GM12892 (cell line): ENCODE results near the gene RXRA.

Experiments used
- POLR2A ChIP-seq: IDR thresholded peaks from 2 replicates; pipeline ENCODE4 v1.6.1; 2011; ENCODE audit warnings: low read depth, low read length, control low read depth
- POLR2AphosphoS5 ChIP-seq: IDR thresholded peaks from 2 replicates; pipeline ENCODE4 v1.6.1; 2011; ENCODE audit warnings: low read depth, low read length, control low read depth
- TAF1 ChIP-seq: IDR thresholded peaks from 2 replicates; pipeline ENCODE4 v1.6.1; 2011; ENCODE audit warnings: low read depth, mild to moderate bottlenecking, control low read depth, low read length, borderline replicate concordance

GRCh38 chr9:134383148-134383547, 56.9 kb downstream of the RXRA start:
- TF ChIP-seq POLR2A, result no peak
- no peak for TF ChIP-seq TAF1
- no peak for TF ChIP-seq POLR2AphosphoS5
